NCI-H2171 (cell line): ENCODE results near the gene UGT1A10.

Source experiments
- DNase-seq: peaks from one replicate; lab custom pipeline; 2025; lab: John Stamatoyannopoulos, UW

The UGT1A10 gene

GRCh38 chr2:233803994-233804393 lies 167.7 kb downstream of the UGT1A10 start:
- DNase-seq, result no peak

GRCh38 chr2:233807215-233807865 lies 171.1 kb downstream of the UGT1A10 start:
- no peak for DNase-seq

- DNase-seq, result no peak
Measured at GRCh38 chr2:233807966-233808935, 172.0 kb downstream of the UGT1A10 start.

- DNase-seq, result no peak
Measured at GRCh38 chr2:233810385-233810784, 174.1 kb downstream of the UGT1A10 start.

GRCh38 chr2:233811087-233811486 lies 174.8 kb downstream of the UGT1A10 start:
- DNase-seq, result no peak

- no peak for DNase-seq
Measured at GRCh38 chr2:233811732-233812131, 175.5 kb downstream of the UGT1A10 start.

GRCh38 chr2:233813236-233814055 lies 177.2 kb downstream of the UGT1A10 start:
- no peak for DNase-seq

- DNase-seq, result no peak
Measured at GRCh38 chr2:233814056-233814835, 178.0 kb downstream of the UGT1A10 start.

GRCh38 chr2:233815861-233816260 lies 179.6 kb downstream of the UGT1A10 start:
- no peak for DNase-seq

- DNase-seq, result no peak
Measured at GRCh38 chr2:233816334-233816733, 180.1 kb downstream of the UGT1A10 start.

GRCh38 chr2:233816771-233817170 lies 180.5 kb downstream of the UGT1A10 start:
- DNase-seq, result no peak

- DNase-seq, result no peak
Measured at GRCh38 chr2:233817361-233817911, 181.2 kb downstream of the UGT1A10 start.

- DNase-seq, result no peak
Measured at GRCh38 chr2:233817995-233818638, 181.9 kb downstream of the UGT1A10 start.

- no peak for DNase-seq
Measured at GRCh38 chr2:233818639-233819621, 182.7 kb downstream of the UGT1A10 start.

- no peak for DNase-seq
Measured at GRCh38 chr2:233819884-233820773, 183.9 kb downstream of the UGT1A10 start.

- DNase-seq, result no peak
Measured at GRCh38 chr2:233820774-233821105, 184.5 kb downstream of the UGT1A10 start.

- no peak for DNase-seq
Measured at GRCh38 chr2:233821196-233821595, 184.9 kb downstream of the UGT1A10 start.

- no peak for DNase-seq
Measured at GRCh38 chr2:233821709-233822100, 185.5 kb downstream of the UGT1A10 start.
